ENCODE measurements around the gene CTTN. TPM values are rescaled to one million over a fixed set of nuclear protein-coding genes. Genes with fewer than 3 reads are reported as not detected.

CTTN gene
- total and polyA plus RNA-seq, 10 of the 15 experiments (the other 5 are each of a cell fraction or from before 2014, with no cell fraction given): 1.1 to 37.8 (median 11.8) TPM

DNA sequence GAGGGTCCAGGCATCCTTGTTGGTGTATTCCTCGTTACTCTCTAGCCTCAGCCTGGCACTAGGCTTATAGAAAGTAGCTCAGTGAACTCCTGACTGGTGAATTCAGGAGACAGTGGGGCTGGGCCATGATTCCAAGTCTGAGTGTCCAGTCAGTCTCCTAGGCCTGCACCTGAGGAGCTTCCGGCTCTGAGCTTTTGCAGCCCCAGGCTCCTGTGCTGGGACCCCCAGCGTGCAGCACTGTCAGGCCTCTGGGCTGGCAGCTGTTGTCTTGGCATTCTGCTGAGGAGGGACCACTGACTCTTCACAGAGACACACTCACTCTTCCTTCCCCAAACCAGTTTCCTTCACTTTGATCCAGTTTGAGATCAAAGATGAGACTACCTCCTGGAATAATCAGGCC lies 82.4 kb downstream of the CTTN start:
- no peaks in the 10 kb centered on the region; a peak in 1 of 4 replicates for H3K27me3 ChIP-seq (replicated peaks in 1 of 2; ENCODE audit: control insufficient read depth in 2 of 2, insufficient read depth in 2 of 2, low read length in 1 of 2)
- H3K9me3 ChIP-seq (replicated peaks; ENCODE audit: control insufficient read depth, insufficient read depth, low read length): no peaks in the 10 kb centered on the region
- H3K4me3 ChIP-seq: no peak overlapping the region
- no peak for TF ChIP-seq CBX3 (IDR thresholded peaks at IDR 0.05; ENCODE audit: borderline replicate concordance, low read depth)
- TF ChIP-seq EED (IDR thresholded peaks at IDR 0.05; ENCODE audit: low read depth): no peak
- no peak for TF ChIP-seq TAF1 (IDR thresholded peaks at IDR 0.05; ENCODE audit: borderline replicate concordance, low read depth, low read length)
- TF ChIP-seq SIX5 (IDR thresholded peaks at IDR 0.05; ENCODE audit: low read depth, low read length, severe bottlenecking): no peak
- TF ChIP-seq HDAC6 (IDR thresholded peaks at IDR 0.05; ENCODE audit: unreplicated experiment): no peak
- no peak for TF ChIP-seq SRF (IDR thresholded peaks at IDR 0.05; ENCODE audit: low read depth in 2 of 2, low read length in 2 of 2)
- TF ChIP-seq TCF3 (IDR thresholded peaks at IDR 0.05; ENCODE audit: borderline replicate concordance, insufficient read depth, low read depth, low read length): no peak
- TF ChIP-seq CHD2 (IDR thresholded peaks at IDR 0.05; ENCODE audit: borderline replicate concordance, low read depth, low read length): no peak
- no peak for TF ChIP-seq NKRF (conservative IDR thresholded peaks at IDR 0.05)
- no peak overlapping the region for H2AFZ ChIP-seq (ENCODE audit: control insufficient read depth, low read depth, low read length)
- ChIA-PET CTCF (interaction anchor here (1.5 kb wide), 1 partner anchor 13 kb away, joined by 7 read pairs; no protein-coding TSS in a partner anchor), RAD21 (ENCODE audit: unreplicated experiment) (no interaction called here), POLR2A (no interaction called here), SMC1A (ENCODE audit: uncharacterized antibody, unreplicated experiment) (interaction anchor here (1.3 kb wide), 1 partner anchor 11 kb away, joined by 5 read pairs; no protein-coding TSS in a partner anchor)
- no peaks in the 10 kb centered on the region for H3K79me2 ChIP-seq (ENCODE audit: control insufficient read depth, insufficient read depth, low read length)
- ATAC-seq (no peak), FAIRE-seq (no peak), DNase-seq (ENCODE audit: low read depth, low spot score) (no peak)
- H4K20me1 ChIP-seq (ENCODE audit: control insufficient read depth, insufficient read depth): no peaks in the 10 kb centered on the region
- in situ Hi-C loops (cut with MboI): no loop called here
- no peaks in the 10 kb centered on the region for H3K4me1 ChIP-seq (ENCODE audit: control insufficient read depth, insufficient read depth, low read length)
- no peaks in the 10 kb centered on the region for H3K36me3 ChIP-seq (ENCODE audit: control insufficient read depth in 2 of 2, insufficient read depth in 2 of 2, low read length in 1 of 2)
- H3K9ac ChIP-seq (ENCODE audit: control insufficient read depth, insufficient read depth, low read length): no peak overlapping the region
- BruUV-seq (replicated peaks): no TSS peak
- 33% methylated on average over 3 of the region's 3 CpGs for WGBS (ENCODE audit: insufficient coverage, insufficient replicate concordance, low lambda C conversion rate, missing lambda C conversion rate)
- intact Hi-C loops (cut with micrococcal nuclease; ENCODE audit: unreplicated experiment): no loop called here
- no peak overlapping the region for H3K4me2 ChIP-seq (ENCODE audit: control insufficient read depth, insufficient read depth)
- H3K27ac ChIP-seq (ENCODE audit: control insufficient read depth, insufficient read depth): no peak overlapping the region
